VCaP (cell line): Measurements from ENCODE around the gene PMFBP1.
A peak's percentile ranks its signal among the peaks of the same experiment; 100 is the strongest.
"Not testable (repeated sequence)": the region's sequence is repeated elsewhere in the genome, so short reads cannot be mapped to it uniquely, and the experiment has no call there.

Experiments used
- H3K27ac ChIP-seq: fragments of 450-650 bp; 2 replicates; pipeline ENCODE4 v1.5.1; 2017
- TF ChIP-seq, protein P1 (sequence below): fragments of 450-650 bp; conservative IDR thresholded peaks from 2 replicates; pipeline ENCODE4 v1.5.1; 2017; ENCODE audit warnings: mild to moderate bottlenecking, moderate library complexity

The PMFBP1 gene

DNA sequence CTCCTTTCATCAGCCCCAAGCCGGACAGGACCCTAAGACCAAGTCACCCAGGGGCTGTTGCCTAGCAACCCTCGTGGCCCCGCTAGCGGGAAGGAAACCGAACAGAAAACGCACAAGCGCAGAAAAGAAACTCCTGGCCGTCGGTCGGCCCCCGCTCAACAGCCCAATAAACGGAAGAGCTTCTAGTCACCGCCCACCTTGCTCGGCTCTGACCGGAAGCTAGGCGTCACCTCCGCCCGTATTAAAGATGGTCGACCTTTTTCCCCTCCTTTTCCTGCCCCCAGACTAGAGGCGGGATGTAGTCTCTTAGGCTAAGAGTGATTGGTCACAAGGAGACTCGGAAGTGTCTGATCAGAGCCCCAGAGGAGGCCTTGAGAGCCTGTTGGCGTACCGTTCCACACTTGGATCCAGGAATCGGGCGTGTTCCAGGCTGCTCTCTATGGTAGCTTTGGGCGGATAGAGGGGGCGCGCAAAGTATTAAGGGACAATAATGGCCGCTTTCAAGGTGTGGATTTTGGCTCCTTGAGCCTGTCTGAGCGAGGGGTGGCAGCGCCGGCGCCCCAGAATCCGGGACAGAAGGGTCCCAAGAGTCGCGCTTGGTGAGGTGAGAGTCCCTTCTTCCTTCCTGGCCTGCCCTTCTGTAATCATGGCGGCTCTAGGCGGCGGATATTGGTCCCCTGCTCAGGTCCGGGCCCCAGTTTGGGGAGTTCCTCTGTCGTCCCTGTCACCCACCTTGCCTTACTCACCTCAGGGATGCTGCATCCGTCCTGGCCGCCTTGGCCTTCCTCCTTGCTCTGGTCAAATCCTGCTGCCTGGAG is 78.3 kb downstream of the PMFBP1 start, which contains the start of the genes DHX38 and TXNL4B:
DHX38 (plus strand) TSS at position 400 of the 818 bp plus-strand sequence. CDS start 2,311 bp downstream, outside the sequence.
TXNL4B (minus strand) TSS at position 173 of the 818 bp plus-strand sequence. CDS start 2,871 bp downstream, outside the sequence.
- peak within 1 kb of the TSS; percentile 75 for H3K27ac ChIP-seq
- TF ChIP-seq, protein P1, sequence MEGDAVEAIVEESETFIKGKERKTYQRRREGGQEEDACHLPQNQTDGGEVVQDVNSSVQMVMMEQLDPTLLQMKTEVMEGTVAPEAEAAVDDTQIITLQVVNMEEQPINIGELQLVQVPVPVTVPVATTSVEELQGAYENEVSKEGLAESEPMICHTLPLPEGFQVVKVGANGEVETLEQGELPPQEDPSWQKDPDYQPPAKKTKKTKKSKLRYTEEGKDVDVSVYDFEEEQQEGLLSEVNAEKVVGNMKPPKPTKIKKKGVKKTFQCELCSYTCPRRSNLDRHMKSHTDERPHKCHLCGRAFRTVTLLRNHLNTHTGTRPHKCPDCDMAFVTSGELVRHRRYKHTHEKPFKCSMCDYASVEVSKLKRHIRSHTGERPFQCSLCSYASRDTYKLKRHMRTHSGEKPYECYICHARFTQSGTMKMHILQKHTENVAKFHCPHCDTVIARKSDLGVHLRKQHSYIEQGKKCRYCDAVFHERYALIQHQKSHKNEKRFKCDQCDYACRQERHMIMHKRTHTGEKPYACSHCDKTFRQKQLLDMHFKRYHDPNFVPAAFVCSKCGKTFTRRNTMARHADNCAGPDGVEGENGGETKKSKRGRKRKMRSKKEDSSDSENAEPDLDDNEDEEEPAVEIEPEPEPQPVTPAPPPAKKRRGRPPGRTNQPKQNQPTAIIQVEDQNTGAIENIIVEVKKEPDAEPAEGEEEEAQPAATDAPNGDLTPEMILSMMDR = no peak

DNA sequence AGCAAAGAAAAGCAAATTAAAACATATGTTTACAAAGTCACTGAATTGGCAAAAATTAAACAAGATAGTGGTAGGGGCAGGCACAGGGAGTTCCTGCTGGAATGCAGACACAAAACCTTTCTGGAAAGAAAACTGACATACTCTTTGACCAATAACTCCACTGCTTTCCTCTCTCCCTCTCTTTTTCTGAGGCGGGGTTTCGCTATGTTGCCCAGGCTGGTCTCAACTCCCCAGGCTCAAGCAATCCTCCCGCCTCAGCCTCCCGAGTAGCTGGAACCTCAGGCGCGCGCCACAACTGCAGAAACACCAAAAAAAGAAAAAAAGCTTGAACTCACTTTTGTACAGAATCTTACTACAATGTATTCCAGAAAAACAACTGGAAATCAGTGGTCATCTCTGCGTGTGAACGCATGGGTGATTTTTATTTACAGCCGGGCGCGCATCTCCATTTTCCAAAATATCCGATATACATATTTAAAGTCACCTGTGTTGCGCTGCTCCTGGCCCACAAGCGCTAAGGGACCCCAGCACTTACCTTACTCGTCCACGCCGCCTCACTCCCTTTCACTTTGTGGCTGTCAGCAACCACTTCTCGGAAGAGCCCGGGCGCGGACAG is 79.0 kb downstream of the PMFBP1 start:
- TF ChIP-seq, protein P1 = no peak
- H3K27ac ChIP-seq = peak overlapping the region; percentile 75

DNA sequence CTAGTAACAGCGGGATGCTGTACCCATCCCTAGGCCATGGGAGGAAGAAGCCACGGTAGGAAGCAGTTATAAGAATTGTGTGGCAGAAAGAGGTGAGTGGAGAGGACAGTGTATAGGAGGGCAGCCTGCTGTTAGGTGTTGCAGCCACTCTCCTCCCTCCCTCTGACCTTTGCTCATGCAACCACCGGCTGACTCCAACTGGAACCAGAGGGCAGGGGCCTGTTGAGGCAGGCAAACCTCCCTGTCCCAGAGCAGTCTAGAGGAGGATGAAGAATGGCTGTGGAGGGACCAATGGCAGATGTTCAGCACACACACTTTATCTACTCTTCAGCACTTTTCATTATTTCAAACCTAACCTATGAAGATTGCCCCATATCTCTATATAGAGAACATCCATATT is 80.7 kb downstream of the PMFBP1 start:
- TF ChIP-seq, protein P1 = no peak
- H3K27ac ChIP-seq = no peak overlapping the region

DNA sequence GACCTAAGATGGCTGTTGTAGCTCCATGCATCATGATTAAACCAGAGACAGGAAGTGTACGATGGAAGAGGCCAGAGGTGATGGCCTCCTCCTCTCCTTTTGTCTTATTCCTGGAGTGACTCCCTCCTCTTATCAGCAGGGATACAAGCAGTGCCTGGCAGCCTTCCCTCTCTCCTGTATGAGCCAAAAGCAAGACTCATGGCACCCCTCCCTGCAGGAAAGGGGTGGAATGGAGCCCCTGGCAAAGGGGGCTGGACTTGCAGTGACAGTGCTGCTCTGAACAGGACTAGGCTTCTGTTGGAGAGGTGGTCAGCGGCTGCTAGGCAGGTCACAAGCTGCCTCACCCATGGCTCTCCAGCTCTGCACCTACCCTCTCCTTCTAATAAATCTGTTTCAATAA is 87.0 kb downstream of the PMFBP1 start:
- no peak overlapping the region for H3K27ac ChIP-seq
- TF ChIP-seq, protein P1 = no peak

DNA sequence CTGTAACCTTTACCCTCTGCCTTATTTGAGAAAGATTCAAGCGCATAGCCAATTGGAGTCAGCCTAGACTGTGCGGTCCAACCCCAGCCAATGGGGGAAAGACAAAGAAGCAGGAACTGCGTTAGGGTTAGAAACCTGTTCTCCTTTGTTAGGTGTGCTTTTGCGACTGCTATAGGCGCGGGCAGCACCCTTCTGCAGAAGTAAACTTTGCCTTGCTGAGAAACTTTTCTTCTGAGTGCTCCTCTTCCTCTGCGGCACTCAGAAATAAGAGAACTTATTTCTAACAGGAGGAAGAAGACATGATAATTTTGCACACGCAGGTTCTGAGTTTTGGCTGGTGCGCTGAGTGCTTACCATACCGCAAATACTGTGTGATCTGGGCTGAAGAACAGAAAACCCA is 87.5 kb downstream of the PMFBP1 start:
- TF ChIP-seq, protein P1 = no peak
- H3K27ac ChIP-seq = no peak overlapping the region

DNA sequence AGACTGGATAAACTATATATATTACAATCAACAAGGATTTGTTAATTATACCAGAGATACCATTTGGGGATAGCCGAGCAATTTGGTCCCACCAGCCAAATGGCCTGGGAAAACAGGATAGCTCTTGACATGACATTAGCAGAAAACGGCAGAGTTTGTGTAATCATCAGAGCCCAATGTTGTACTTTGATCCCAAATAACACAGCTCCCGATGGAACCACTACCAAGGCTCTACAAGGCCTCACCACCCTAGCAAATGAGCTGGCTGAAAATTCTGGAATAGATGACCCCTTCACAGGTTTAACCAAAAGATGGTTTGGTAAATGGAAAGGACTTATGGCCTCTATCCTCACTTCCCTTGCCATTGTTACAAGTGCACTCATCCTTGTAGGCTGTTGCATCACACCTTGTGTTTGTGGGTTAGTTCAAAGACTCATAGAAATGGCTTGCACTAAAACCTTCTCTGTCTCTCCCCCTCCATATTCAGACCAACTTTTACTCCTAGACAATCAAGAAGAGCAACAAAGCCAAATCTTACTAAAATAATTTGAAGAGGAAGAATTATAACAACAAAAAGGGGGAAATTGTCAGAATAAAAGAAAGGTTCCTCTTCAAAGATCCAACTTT is 88.1 kb downstream of the PMFBP1 start:
- no peak overlapping the region for H3K27ac ChIP-seq
- TF ChIP-seq, protein P1 = no peak

DNA sequence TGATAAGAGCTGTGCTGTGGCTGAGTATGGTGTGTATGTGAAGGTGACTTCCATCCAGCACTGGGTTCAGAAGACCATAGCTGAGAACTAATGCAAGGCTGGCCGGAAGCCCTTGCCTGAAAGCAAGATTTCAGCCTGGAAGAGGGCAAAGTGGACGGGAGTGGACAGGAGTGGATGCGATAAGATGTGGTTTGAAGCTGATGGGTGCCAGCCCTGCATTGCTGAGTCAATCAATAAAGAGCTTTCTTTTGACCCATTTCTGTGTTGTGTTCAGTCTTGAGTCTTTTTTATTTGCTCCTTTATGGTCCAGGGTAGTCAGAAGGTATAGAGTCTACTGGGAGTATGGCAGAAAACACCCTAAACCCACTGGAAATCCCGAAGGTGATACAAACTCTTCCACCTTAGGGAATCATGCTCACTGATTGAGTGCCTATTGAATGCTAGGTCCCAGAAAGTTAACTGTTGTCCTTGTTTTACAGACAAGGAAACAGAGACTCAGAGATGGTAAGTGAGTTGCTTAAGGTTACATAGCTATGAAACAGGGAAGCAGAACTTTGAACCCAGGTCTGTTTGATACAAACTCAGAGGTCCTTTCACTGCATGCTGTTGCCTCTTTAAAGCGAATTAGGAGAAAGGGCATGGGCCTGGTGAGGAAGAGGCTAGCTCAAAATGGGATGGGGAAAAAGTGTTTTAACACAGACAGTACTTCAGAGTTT is 94.8 kb downstream of the PMFBP1 start:
- not testable (repeated sequence) for H3K27ac ChIP-seq

DNA sequence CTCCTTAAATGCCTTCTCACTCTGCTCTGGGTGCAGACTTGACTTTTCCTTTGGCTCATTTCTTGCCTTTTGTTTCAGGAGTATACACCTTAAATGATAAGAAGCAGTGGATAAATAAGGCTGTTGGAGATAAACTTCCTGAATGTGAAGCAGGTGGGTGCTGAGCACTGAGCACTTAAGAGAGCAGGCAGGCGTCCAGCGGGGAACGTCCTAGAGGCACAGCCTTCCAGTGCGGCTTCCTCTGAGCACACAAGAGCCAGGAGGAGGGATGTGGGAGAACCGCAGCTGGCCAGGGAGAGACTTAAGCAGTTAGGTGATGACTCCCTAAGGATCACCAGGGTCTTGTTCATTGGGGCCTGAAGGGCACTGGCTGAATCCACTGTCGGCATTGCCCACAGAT is 96.9 kb downstream of the PMFBP1 start:
- not testable (repeated sequence) for H3K27ac ChIP-seq
